ENCODE measurements around the gene CD247. TPM values are rescaled to one million over a fixed set of nuclear protein-coding genes. Genes with fewer than 3 reads are reported as not detected.
A peak's percentile ranks its signal among the peaks of the same experiment; 100 is the strongest.

Gene CD247
- total and polyA plus RNA-seq, 9 of the 15 experiments (the other 6 are each of a cell fraction or from before 2014, with no cell fraction given), result 0.08 to 0.42 (median 0.28) TPM; not detected in 5

- Histone ChIP-seq H3K27ac (ENCODE audit: extremely low read depth, low read depth, low read length) (peak overlapping the region; percentile 45; the same call in 1 of the 3 replicates), H3K79me2 (ENCODE audit: control insufficient read depth, insufficient read depth, low read length) (no peaks in the 10 kb centered on the region), H3K9ac (ENCODE audit: insufficient read depth in 1 of 2, low read depth in 2 of 2, low read length in 2 of 2) (no peak overlapping the region), H3K4me3 (no peak overlapping the region), H3K9me1 (ENCODE audit: control insufficient read depth, insufficient read depth, low read length) (no peaks in the 10 kb centered on the region), H3K4me1 (replicated peaks in 1 of 2; ENCODE audit: control insufficient read depth in 2 of 2, insufficient read depth in 2 of 2, low read length in 2 of 2) (peaks cover 0 to 9% of the 10 kb centered on the region in 2 experiments; a peak in 2 of 5 replicates), H3K4me2 (ENCODE audit: insufficient read depth, low read length) (peak overlapping the region; percentile 23; the same call in 1 of the 2 replicates), H4K20me1 (replicated peaks; ENCODE audit: control insufficient read depth, insufficient read depth, low read length) (no peaks in the 10 kb centered on the region), H3K27me3 (ENCODE audit: control insufficient read depth in 2 of 2, insufficient read depth in 2 of 2, low read length in 2 of 2) (no peaks in the 10 kb centered on the region), H3K36me3 (ENCODE audit: control insufficient read depth, insufficient read depth, low read length) (peaks cover 25% of the 10 kb centered on the region), H3K9me3 (replicated peaks; ENCODE audit: control insufficient read depth, insufficient read depth, low read depth, low read length) (no peaks in the 10 kb centered on the region), H2AFZ (ENCODE audit: low read depth, low read length) (peak overlapping the region; percentile 56)
- FAIRE-seq (peak; percentile 65), DNase-seq (ENCODE audit: extremely low read depth in 1 of 4, low spot score in 3 of 4) (peak in 2 of 4 experiments; percentile 17 to 31), ATAC-seq (peak; percentile 82)
- no TSS peak for BruUV-seq (replicated peaks)
- CTCF ChIA-PET (ENCODE audit: low intra/inter-chr PET ratio), result no interaction called here
- in situ Hi-C loops (cut with MboI) (no loop called here), intact Hi-C loops (cut with micrococcal nuclease) (loop anchor here (5.0 kb wide), 1 partner anchor 120 kb away; no protein-coding TSS in a partner anchor)
- POLR2A ChIA-PET, result interaction anchor here (1.0 kb wide), 1 partner anchor 168 kb away, joined by 3 read pairs; no protein-coding TSS in a partner anchor
- 48% methylated on average over 7 of the region's 7 CpGs for WGBS (ENCODE audit: insufficient coverage, low coverage, missing lambda C conversion rate)
- TF ChIP-seq MAFG (tag; conservative IDR thresholded peaks at IDR 0.05), result peak; percentile 97
- TF ChIP-seq ZBTB11 (CRISPR knock-in tag; IDR thresholded peaks at IDR 0.05), result 0 out of 6 replicates have a peak, but pooled peaks of 1 of the 3 experiments have one; percentile 20
- TF ChIP-seq C11orf30 (IDR thresholded peaks at IDR 0.05; ENCODE audit: low read depth), result peak; percentile 99
- TF ChIP-seq TFE3 (CRISPR knock-in tag; IDR thresholded peaks at IDR 0.05), result no peak
- TF ChIP-seq FOXK2 (conservative IDR thresholded peaks at IDR 0.05 in 1 of 2, IDR thresholded peaks at IDR 0.05 in 1 of 2; ENCODE audit: low read depth in 2 of 2), result peak in 1 of 2 experiments; percentile 27; a peak in 1 of 4 replicates
- TF ChIP-seq DNMT1 (IDR thresholded peaks at IDR 0.05), result no peak
- TF ChIP-seq ZNF586 (CRISPR knock-in tag; conservative IDR thresholded peaks at IDR 0.05), result no peak
- TF ChIP-seq NFE2 (IDR thresholded peaks at IDR 0.05; ENCODE audit: low read depth), result peak; percentile 72
- TF ChIP-seq DPF2 (IDR thresholded peaks at IDR 0.05), result peak; percentile 56
- peak; percentile 42; the same call in 1 of the 2 replicates for TF ChIP-seq ARID1B (IDR thresholded peaks at IDR 0.05)
- TF ChIP-seq IRF2 (CRISPR knock-in tag; IDR thresholded peaks at IDR 0.05), result no peak
- 0 out of 2 replicates have a peak, but pooled peaks have one; percentile 31 for TF ChIP-seq NFRKB (IDR thresholded peaks at IDR 0.05; ENCODE audit: low read depth)
- TF ChIP-seq, protein P1, sequence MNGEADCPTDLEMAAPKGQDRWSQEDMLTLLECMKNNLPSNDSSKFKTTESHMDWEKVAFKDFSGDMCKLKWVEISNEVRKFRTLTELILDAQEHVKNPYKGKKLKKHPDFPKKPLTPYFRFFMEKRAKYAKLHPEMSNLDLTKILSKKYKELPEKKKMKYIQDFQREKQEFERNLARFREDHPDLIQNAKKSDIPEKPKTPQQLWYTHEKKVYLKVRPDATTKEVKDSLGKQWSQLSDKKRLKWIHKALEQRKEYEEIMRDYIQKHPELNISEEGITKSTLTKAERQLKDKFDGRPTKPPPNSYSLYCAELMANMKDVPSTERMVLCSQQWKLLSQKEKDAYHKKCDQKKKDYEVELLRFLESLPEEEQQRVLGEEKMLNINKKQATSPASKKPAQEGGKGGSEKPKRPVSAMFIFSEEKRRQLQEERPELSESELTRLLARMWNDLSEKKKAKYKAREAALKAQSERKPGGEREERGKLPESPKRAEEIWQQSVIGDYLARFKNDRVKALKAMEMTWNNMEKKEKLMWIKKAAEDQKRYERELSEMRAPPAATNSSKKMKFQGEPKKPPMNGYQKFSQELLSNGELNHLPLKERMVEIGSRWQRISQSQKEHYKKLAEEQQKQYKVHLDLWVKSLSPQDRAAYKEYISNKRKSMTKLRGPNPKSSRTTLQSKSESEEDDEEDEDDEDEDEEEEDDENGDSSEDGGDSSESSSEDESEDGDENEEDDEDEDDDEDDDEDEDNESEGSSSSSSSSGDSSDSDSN (IDR thresholded peaks at IDR 0.05; ENCODE audit: borderline replicate concordance in 1 of 2, low read depth in 2 of 2, low read length in 2 of 2), result no peak
These were observed 130.9 kb downstream of the CD247 start for GRCh38 chr1:167387251-167387910.
